ENCODE data around the gene MEX3C. TPM values are rescaled to one million over a fixed set of nuclear protein-coding genes. Genes with fewer than 3 reads are reported as not detected.

Gene MEX3C
- total RNA-seq, 1 donor from 2014 or later, result 57.4 TPM

GRCh38 chr18:51234117-51235008 lies 36.9 kb upstream of the MEX3C start:
- Mint-ChIP-seq H3K36me3 (ENCODE audit: low read depth) (no peaks in the 10 kb centered on the region), H3K4me1 (peaks cover 3% of the 10 kb centered on the region), H3K9me3 (no peaks in the 10 kb centered on the region), H3K27ac (no peak overlapping the region), H3K4me3 (no peak overlapping the region), H3K27me3 (peaks cover 3% of the 10 kb centered on the region)
- ChIA-PET POLR2A (interaction anchor here (1.8 kb wide), 1 partner anchor 38 kb away, joined by 8 read pairs; the partner anchor contains the start of gene MEX3C), CTCF (no interaction called here)
- ATAC-seq (ENCODE audit: low read depth) (no peak), DNase-seq (no peak)
- intact Hi-C loops (cut with micrococcal nuclease), result no loop called here
- no peak for TF ChIP-seq CTCF (IDR thresholded peaks at IDR 0.05)

GRCh38 chr18:51229328-51229727 lies 31.8 kb upstream of the MEX3C start:
- Mint-ChIP-seq H3K4me1 (no peaks in the 10 kb centered on the region), H3K27me3 (peaks cover 3% of the 10 kb centered on the region), H3K4me3 (no peak overlapping the region), H3K27ac (no peak overlapping the region), H3K9me3 (no peaks in the 10 kb centered on the region), H3K36me3 (ENCODE audit: low read depth) (no peaks in the 10 kb centered on the region)
- ATAC-seq (ENCODE audit: low read depth), result peak; percentile 37
- intact Hi-C loops (cut with micrococcal nuclease), result no loop called here
- ChIA-PET CTCF (no interaction called here), POLR2A (no interaction called here)
- no peak for TF ChIP-seq CTCF (IDR thresholded peaks at IDR 0.05)
- no peak for DNase-seq

- no peaks in the 10 kb centered on the region for H3K36me3 Mint-ChIP-seq (ENCODE audit: low read depth)
- POLR2A ChIA-PET, result no interaction called here
- no peaks in the 10 kb centered on the region for H3K9me3 Mint-ChIP-seq
- no peak overlapping the region for H3K27ac Mint-ChIP-seq
- no peak for ATAC-seq (ENCODE audit: low read depth)
- no peak for DNase-seq
- no peak for TF ChIP-seq CTCF (IDR thresholded peaks at IDR 0.05)
- H3K4me1 Mint-ChIP-seq, result no peaks in the 10 kb centered on the region
- CTCF ChIA-PET, result no interaction called here
- H3K4me3 Mint-ChIP-seq, result no peak overlapping the region
- intact Hi-C loops (cut with micrococcal nuclease), result no loop called here
- no peaks in the 10 kb centered on the region for H3K27me3 Mint-ChIP-seq
These were observed 30.2 kb upstream of the MEX3C start for GRCh38 chr18:51227660-51228059.

DNA sequence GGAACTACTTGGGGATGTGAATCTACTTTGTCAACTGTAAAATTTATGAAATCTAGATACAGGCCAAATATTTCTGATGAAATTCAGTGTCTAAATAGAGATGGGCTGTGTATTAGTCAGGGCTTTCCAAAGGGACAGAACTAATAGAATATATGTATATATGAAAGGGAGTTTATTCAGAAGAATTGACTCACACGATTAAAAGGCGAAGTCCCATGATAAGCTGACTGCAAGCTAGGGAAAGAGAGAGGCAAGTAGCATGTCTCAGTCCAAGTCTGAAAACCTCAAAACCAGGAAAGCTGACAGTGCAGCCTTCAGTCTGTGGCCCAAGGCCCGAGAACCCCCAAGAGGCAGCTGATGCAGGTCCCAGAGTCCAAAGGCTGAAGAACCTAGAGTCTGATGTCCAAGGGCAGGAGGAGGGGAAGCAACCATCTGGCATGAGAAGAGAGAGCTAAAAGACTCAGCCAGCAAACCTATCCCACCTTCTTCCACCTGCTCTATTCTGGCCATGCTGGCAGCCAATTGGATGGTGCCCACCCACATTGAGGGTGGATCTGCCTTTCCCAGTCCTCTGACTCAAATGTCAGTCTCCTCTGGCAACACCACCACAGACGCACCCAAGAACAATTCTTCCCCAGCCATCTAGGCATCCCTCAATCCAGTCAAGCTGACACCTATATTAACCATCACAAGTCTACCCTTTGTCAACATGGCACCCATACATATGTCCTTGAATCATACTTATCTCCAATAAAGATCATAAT lies 29.3 kb upstream of the MEX3C start:
- Mint-ChIP-seq H3K9me3 (no peaks in the 10 kb centered on the region), H3K4me3 (no peak overlapping the region), H3K27me3 (peaks cover 2% of the 10 kb centered on the region), H3K27ac (no peak overlapping the region), H3K4me1 (no peaks in the 10 kb centered on the region), H3K36me3 (ENCODE audit: low read depth) (no peaks in the 10 kb centered on the region)
- CTCF ChIA-PET, result no interaction called here
- intact Hi-C loops (cut with micrococcal nuclease), result no loop called here
- no peak for TF ChIP-seq CTCF (IDR thresholded peaks at IDR 0.05)
- DNase-seq (no peak), ATAC-seq (ENCODE audit: low read depth) (no peak)
- POLR2A ChIA-PET, result no interaction called here

GRCh38 chr18:51226068-51226467 lies 28.6 kb upstream of the MEX3C start:
- ATAC-seq (ENCODE audit: low read depth), result no peak
- no peak for DNase-seq
- H3K27me3 Mint-ChIP-seq, result peaks cover 2% of the 10 kb centered on the region
- ChIA-PET CTCF (no interaction called here), POLR2A (no interaction called here)
- H3K4me1 Mint-ChIP-seq, result no peaks in the 10 kb centered on the region
- no peak overlapping the region for H3K27ac Mint-ChIP-seq
- no peaks in the 10 kb centered on the region for H3K36me3 Mint-ChIP-seq (ENCODE audit: low read depth)
- no peak overlapping the region for H3K4me3 Mint-ChIP-seq
- no peaks in the 10 kb centered on the region for H3K9me3 Mint-ChIP-seq
- no peak for TF ChIP-seq CTCF (IDR thresholded peaks at IDR 0.05)
- intact Hi-C loops (cut with micrococcal nuclease), result no loop called here
